Tibial nerve (tissue), 4 donors: Measurements from ENCODE around the gene EIF4A2. TPM values are rescaled to one million over a fixed set of nuclear protein-coding genes. Genes with fewer than 3 reads are reported as not detected.

Experiments
- DNase-seq, 2 donors: peaks; one replicate each; pipeline ENCODE4 v3.0.0-alpha.2; 2019; ENCODE audit warnings: low spot score in 2 of 2
- H3K27ac ChIP-seq, 4 donors: fragments of 200-600 bp; sonication (generic) in 3 of 4; one replicate each; pipeline ENCODE4 v1.5.1; 2017 to 2019; ENCODE audit warnings: mild to moderate bottlenecking in 1 of 4
- H3K27me3 ChIP-seq, 2 donors: fragments of 200-600 bp; sonication (generic) in 1 of 2; one replicate each; pipeline versions ENCODE4 v1.5.1 to v1.6.0; 2017 to 2019
- H3K36me3 ChIP-seq, 3 donors: fragments of 200-600 bp; sonication (generic); one replicate each; pipeline ENCODE4 v1.5.1; 2018 to 2019
- H3K4me1 ChIP-seq, 4 donors: fragments of 200-600 bp; sonication (generic) in 3 of 4; one replicate each; pipeline ENCODE4 v1.5.1; 2017 to 2019
- H3K4me3 ChIP-seq, 4 donors: fragments of 200-600 bp; sonication (generic) in 3 of 4; one replicate each; pipeline ENCODE4 v1.5.1; 2017 to 2019; ENCODE audit warnings: mild to moderate bottlenecking in 1 of 4, moderate library complexity in 1 of 4
- H3K9me3 ChIP-seq, 4 donors: fragments of 200-600 bp; sonication (generic) in 3 of 4; one replicate each; pipeline ENCODE4 v1.5.1; 2017 to 2019
- EP300 ChIP-seq, 2 donors: sonication (generic); formaldehyde crosslinking; IDR thresholded peaks; one replicate each; pipeline ENCODE4 v1.6.1; 2017; ENCODE audit warnings: antibody characterized with exemption in 2 of 2, mild to moderate bottlenecking in 1 of 2
- POLR2A ChIP-seq, 2 donors: fragments of 450-650 bp; IDR thresholded peaks; one replicate each; pipeline ENCODE4 v1.6.1; 2017; ENCODE audit warnings: antibody characterized with exemption in 2 of 2, mild to moderate bottlenecking in 2 of 2, moderate library complexity in 2 of 2
- WGBS, 2 donors: methylation state at CpG; one replicate each; pipeline ENCODE4 v1.1.5; 2018; 5-methylcytosine and 5-hydroxymethylcytosine counted together
- total RNA-seq, 4 donors: library from RNA; depleted of rRNA; stranded (reverse); fragments of >200 nt; gene quantifications; one replicate each; pipeline ENCODE4 v1.1.0, GENCODE V29; 2016
- TF ChIP-seq, protein P1 (sequence below), 5 experiments: fragments of 200-600 bp in 3 of 5; fragments of 450-650 bp in 2 of 5; sonication (generic) in 3 of 5; IDR thresholded peaks; one replicate each; pipeline ENCODE4 v1.5.1; 2016 to 2019; ENCODE audit warnings: antibody characterized with exemption in 5 of 5, mild to moderate bottlenecking in 3 of 5, moderate library complexity in 2 of 5

EIF4A2 gene
- total RNA-seq, 4 donors from 2014 or later, result 285 to 465 (median 364) TPM

GRCh38 chr3:186757686-186758220 lies 25.6 kb upstream of the EIF4A2 start:
- no peak for DNase-seq
- WGBS, 2 donors, result 65 to 67% methylated on average over 8 of the region's 8 CpGs
- Histone ChIP-seq H3K27ac (no peak overlapping the region), H3K36me3 (no peaks in the 10 kb centered on the region), H3K9me3 (no peaks in the 10 kb centered on the region), H3K4me3 (no peak overlapping the region), H3K27me3 (peaks cover 0 to 18% of the 10 kb centered on the region in 2 donors), H3K4me1 (no peaks in the 10 kb centered on the region)
- TF ChIP-seq POLR2A (IDR thresholded peaks at IDR 0.05) (no peak), EP300 (IDR thresholded peaks at IDR 0.05) (no peak)
- TF ChIP-seq, protein P1, sequence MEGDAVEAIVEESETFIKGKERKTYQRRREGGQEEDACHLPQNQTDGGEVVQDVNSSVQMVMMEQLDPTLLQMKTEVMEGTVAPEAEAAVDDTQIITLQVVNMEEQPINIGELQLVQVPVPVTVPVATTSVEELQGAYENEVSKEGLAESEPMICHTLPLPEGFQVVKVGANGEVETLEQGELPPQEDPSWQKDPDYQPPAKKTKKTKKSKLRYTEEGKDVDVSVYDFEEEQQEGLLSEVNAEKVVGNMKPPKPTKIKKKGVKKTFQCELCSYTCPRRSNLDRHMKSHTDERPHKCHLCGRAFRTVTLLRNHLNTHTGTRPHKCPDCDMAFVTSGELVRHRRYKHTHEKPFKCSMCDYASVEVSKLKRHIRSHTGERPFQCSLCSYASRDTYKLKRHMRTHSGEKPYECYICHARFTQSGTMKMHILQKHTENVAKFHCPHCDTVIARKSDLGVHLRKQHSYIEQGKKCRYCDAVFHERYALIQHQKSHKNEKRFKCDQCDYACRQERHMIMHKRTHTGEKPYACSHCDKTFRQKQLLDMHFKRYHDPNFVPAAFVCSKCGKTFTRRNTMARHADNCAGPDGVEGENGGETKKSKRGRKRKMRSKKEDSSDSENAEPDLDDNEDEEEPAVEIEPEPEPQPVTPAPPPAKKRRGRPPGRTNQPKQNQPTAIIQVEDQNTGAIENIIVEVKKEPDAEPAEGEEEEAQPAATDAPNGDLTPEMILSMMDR (IDR thresholded peaks at IDR 0.05), result no peak

GRCh38 chr3:186759231-186759930 lies 24.0 kb upstream of the EIF4A2 start:
- no peaks in the 10 kb centered on the region for H3K36me3 ChIP-seq
- 75 to 76% methylated on average over 11 of the region's 11 CpGs for WGBS, 2 donors
- H3K9me3 ChIP-seq, result no peaks in the 10 kb centered on the region
- TF ChIP-seq, protein P1 (IDR thresholded peaks at IDR 0.05), result no peak
- TF ChIP-seq EP300 (IDR thresholded peaks at IDR 0.05) (no peak), POLR2A (IDR thresholded peaks at IDR 0.05) (no peak)
- peaks cover 0 to 18% of the 10 kb centered on the region in 2 donors for H3K27me3 ChIP-seq
- no peak overlapping the region for H3K4me3 ChIP-seq
- no peak for DNase-seq
- no peaks in the 10 kb centered on the region for H3K4me1 ChIP-seq
- H3K27ac ChIP-seq, result no peak overlapping the region

GRCh38 chr3:186760141-186760833 lies 23.1 kb upstream of the EIF4A2 start:
- no peaks in the 10 kb centered on the region for H3K9me3 ChIP-seq
- WGBS, 2 donors, result 94 to 97% methylated on average over 10 of the region's 10 CpGs
- no peak overlapping the region for H3K4me3 ChIP-seq
- no peak for TF ChIP-seq POLR2A (IDR thresholded peaks at IDR 0.05)
- no peak for TF ChIP-seq EP300 (IDR thresholded peaks at IDR 0.05)
- TF ChIP-seq, protein P1 (IDR thresholded peaks at IDR 0.05), result no peak
- DNase-seq, result no peak
- no peak overlapping the region for H3K27ac ChIP-seq
- no peaks in the 10 kb centered on the region for H3K36me3 ChIP-seq
- H3K4me1 ChIP-seq, result no peaks in the 10 kb centered on the region
- H3K27me3 ChIP-seq, result peaks cover 0 to 18% of the 10 kb centered on the region in 2 donors

DNA sequence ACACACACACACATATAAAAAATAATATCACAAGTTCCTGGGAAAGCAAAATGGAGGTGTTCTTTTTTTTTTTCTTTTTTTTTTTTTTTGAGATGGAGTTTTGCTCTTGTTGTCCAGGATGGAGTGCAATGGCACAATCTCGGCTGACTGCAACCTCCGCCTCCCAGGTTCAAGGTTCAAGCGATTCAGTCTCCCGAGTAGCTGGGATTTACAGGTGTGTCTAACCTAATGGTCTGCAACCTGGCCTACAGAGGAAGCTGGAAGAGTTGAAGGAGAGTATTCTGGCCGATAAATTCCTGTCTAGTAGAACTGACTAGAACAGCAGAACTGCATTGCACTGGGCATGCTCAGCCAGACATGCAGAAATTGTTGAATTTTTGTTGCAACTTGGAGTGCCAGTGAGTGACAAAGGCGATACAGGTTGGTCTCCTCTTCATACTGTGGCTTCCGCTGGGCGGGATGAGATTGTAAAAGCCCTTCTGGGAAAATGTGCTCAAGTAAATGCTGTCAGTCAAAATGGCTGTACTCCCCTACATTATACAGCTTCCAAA lies 22.4 kb upstream of the EIF4A2 start:
- Histone ChIP-seq H3K9me3 (no peaks in the 10 kb centered on the region), H3K36me3 (no peaks in the 10 kb centered on the region), H3K27ac (no peak overlapping the region), H3K4me1 (no peaks in the 10 kb centered on the region), H3K27me3 (peaks cover 0 to 14% of the 10 kb centered on the region in 2 donors), H3K4me3 (no peak overlapping the region)
- WGBS, 2 donors, result 90 to 92% methylated on average over 8 of the region's 8 CpGs
- TF ChIP-seq, protein P1 (IDR thresholded peaks at IDR 0.05), result no peak
- TF ChIP-seq EP300 (IDR thresholded peaks at IDR 0.05) (no peak), POLR2A (IDR thresholded peaks at IDR 0.05) (no peak)
- no peak for DNase-seq
